Measurements from ENCODE around the gene EXOC3.

EXOC3 gene

DNA sequence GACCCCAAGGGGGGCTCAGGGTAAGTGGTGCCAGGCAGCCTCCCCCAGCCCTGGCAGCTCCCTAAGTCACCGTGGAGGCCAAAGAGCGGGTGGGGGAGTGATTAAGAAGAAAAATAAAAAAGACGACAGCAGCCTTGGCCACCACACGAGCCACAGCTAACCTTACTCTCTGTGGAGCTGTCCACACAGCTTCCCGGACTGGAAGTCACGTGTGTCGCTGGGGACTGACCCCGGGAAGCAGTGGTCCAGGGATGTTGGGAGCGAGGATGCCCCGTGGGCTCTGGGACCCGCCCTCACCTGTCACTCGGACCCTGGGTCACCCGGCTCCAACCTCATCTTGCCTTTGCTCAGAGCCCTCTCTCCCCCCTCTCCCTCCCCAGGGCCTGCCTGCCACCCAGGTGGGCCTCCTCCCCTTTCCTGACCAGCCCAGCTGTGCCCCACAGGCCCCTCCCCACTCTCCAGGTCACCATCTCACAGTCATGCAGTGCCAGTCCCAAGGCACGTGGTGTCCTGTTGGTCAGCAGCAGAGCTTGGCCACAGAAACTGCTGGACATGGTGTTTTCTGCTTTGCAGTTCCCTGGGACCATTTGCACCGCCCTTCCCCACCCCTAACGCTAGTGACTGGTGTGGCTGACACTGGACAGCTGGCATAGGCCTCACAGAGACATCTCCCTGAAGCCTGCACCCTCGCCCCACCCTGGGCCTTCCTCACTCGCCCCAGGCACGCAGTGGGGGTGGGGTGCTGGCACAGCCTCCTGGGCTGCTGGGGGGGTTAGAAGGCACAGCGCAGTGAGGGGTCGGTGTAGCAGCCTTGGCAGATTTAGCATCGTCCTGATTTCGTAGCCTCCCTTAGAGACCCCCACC, 9.8 kb upstream of the EXOC3 start:
- no peaks in the 10 kb centered on the region for H3K9me3 Mint-ChIP-seq
- H3K27me3 Mint-ChIP-seq: peaks cover 24 to 80% of the 10 kb centered on the region in 2 donors
- no peak overlapping the region for H3K4me3 Mint-ChIP-seq
- DNase-seq (no peak), ATAC-seq (replicated peaks) (no peak)
- H3K4me1 Mint-ChIP-seq (ENCODE audit: low read depth in 2 of 2): no peaks in the 10 kb centered on the region
- H3K27ac Mint-ChIP-seq: no peak overlapping the region
- peaks cover 4% of the 10 kb centered on the region for H3K36me3 Mint-ChIP-seq (ENCODE audit: insufficient read depth)

DNA sequence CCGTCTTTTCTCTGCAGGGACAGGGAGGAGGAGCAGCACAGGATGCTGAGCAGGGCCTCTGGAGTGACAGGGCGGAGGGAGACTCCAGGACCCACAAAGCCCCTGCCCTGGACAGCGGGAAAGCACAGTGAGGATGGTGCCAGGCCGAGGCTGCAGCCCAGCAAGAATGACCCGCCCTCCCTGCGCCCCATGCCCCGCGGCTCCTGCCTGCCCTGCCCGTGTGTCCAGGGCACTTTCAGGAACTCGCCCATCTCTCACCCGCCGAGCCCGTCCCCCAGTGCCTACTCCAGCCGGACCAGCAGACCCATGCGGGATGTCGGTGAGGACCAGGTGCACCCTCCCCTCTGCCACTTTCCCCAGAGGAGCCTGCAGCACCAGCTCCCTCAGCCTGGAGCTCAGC, 9.1 kb upstream of the EXOC3 start:
- Mint-ChIP-seq H3K27ac (no peak overlapping the region), H3K4me1 (ENCODE audit: low read depth in 2 of 2) (no peaks in the 10 kb centered on the region), H3K36me3 (ENCODE audit: insufficient read depth) (peaks cover 7% of the 10 kb centered on the region), H3K27me3 (peaks cover 24 to 78% of the 10 kb centered on the region in 2 donors), H3K9me3 (no peaks in the 10 kb centered on the region), H3K4me3 (no peak overlapping the region)
- DNase-seq (no peak), ATAC-seq (replicated peaks) (no peak)

DNA sequence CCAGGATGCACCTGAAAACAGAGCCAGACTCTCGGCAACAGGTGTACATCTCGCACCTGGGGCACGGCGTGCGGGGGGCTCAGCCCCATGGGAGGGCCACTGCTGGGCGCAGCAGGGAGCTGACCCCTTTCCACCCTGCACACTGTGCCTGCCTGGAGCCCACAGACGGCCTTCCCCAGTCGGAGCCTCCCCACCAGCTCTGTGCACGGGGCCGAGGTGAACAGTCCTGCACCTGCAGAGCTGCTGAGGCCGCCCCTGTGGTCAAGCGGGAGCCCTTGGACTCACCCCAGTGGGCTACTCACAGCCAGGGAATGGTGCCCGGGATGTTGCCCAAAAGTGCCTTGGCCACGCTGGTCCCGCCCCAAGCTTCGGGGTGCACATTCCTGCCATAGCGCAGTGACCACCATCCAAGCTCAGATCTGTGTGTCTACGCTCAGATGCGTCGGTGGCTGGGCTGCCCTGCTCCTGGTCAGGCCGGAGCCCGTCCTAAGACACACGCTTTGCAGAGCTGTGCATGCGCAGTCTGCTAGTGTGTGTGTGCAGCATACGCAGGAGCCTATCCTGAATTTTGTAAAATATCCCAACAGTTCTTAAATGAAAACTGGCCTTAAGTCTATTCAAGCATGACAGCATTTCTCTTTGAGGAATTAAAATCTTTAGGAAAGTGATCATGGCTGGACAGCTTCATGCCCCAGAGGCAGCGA, 8.4 kb upstream of the EXOC3 start:
- H3K4me1 Mint-ChIP-seq (ENCODE audit: low read depth in 2 of 2): no peaks in the 10 kb centered on the region
- H3K36me3 Mint-ChIP-seq (ENCODE audit: insufficient read depth): peaks cover 7% of the 10 kb centered on the region
- no peak for ATAC-seq (replicated peaks)

DNA sequence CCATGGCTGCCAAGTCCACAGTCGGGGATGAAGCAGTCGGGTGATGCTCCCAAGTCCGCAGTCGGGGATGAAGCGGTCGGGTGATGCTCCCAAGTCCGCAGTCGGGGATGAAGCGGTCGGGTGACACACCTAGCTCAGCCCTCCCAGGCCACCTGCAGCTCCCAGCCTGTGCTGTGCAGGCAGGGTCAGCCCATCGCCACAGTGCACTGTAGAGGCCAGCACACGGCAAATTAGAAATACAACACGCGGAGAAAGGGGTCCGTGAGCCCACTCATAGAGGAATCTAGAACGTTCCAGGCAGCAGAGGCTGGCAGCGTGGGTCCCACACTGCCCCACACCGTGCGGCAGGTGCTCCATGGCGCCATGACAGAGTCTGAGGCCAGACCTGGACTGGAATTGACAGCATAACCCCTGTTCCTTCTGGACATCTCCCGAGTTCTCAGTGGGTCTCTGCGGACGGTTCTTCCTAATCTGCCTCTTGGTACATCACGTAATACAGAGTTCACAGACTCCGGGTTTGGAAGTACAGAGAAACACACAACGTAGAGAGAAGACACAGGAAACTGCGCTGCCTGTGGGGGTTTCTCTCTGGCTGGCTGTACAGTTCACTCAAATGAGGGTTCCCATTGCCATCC, 7.7 kb upstream of the EXOC3 start:
- H3K27me3 Mint-ChIP-seq: peaks cover 24 to 69% of the 10 kb centered on the region in 2 donors
- peaks cover 7% of the 10 kb centered on the region for H3K36me3 Mint-ChIP-seq (ENCODE audit: insufficient read depth)
- DNase-seq (no peak), ATAC-seq (replicated peaks) (no peak)
- no peak overlapping the region for H3K27ac Mint-ChIP-seq
- H3K4me3 Mint-ChIP-seq: no peak overlapping the region
- no peaks in the 10 kb centered on the region for H3K9me3 Mint-ChIP-seq
- H3K4me1 Mint-ChIP-seq (ENCODE audit: low read depth in 2 of 2): no peaks in the 10 kb centered on the region

More for the DNA sequence above, 8.4 kb upstream of the EXOC3 start:
- Mint-ChIP-seq H3K4me3 (no peak overlapping the region), H3K27me3 (peaks cover 24 to 76% of the 10 kb centered on the region in 2 donors), H3K27ac (no peak overlapping the region), H3K9me3 (no peaks in the 10 kb centered on the region)
- DNase-seq: no peak

DNA sequence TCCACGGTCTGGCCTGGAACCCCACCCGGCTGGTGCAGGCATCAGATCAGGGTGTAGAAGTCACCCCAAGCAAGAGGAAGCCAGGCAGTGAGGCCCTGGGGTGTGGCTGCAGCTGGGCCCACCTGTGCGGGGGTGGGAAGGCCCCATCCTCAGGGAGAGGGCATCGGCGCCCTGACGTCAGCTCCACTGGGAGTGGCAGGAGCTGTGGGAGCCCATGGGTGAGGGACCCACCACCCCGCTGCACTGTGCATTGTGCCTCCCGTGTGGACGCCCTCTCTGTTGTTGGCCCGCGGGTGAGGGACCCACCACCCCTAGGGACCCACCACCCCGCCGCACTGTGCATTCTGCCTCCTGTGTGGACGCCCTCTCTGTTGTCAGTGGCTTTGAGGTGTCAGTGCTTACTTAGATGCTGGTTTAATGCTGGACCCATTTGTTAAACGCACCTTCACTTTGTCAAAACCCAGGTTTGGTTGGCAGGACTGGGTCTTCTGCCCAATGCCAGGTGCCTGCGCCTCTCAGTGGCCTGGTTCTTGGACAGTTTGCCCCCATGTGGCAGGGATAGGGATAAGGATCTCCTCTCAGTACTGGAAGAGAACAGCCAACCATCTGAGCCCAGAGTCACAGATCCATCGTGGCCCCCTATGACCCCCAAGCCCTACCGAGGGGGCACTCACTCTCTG, 6.9 kb upstream of the EXOC3 start:
- no peaks in the 10 kb centered on the region for H3K9me3 Mint-ChIP-seq
- H3K4me3 Mint-ChIP-seq: no peak overlapping the region
- H3K27me3 Mint-ChIP-seq: peaks cover 24 to 65% of the 10 kb centered on the region in 2 donors
- H3K27ac Mint-ChIP-seq: no peak overlapping the region
- H3K36me3 Mint-ChIP-seq (ENCODE audit: insufficient read depth): peaks cover 7% of the 10 kb centered on the region
- H3K4me1 Mint-ChIP-seq (ENCODE audit: low read depth in 2 of 2): no peaks in the 10 kb centered on the region
- ATAC-seq (replicated peaks): no peak
- DNase-seq: no peak

DNA sequence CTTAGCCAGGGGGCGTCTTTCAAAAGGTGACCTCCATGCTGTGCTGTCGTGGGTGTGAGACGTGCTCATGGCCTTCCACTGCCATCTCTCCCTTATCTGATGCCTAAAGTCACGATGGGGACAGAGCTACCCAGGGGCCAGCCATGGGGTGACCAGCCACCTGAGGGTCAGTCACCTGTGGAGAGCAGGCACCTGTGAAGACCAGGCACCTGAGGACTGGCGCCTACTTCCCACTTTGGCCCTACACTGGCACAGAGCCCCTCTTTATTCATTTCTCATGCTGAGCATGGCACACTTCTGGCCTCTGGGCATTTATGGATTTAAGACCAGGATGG, 6.4 kb upstream of the EXOC3 start:
- peaks cover 7% of the 10 kb centered on the region for H3K36me3 Mint-ChIP-seq (ENCODE audit: insufficient read depth)
- no peak for ATAC-seq (replicated peaks)
- no peak for DNase-seq
- H3K27me3 Mint-ChIP-seq: peaks cover 21 to 60% of the 10 kb centered on the region in 2 donors
- H3K27ac Mint-ChIP-seq: no peak overlapping the region
- no peaks in the 10 kb centered on the region for H3K9me3 Mint-ChIP-seq
- peaks cover 0 to 1% of the 10 kb centered on the region in 2 donors for H3K4me1 Mint-ChIP-seq (ENCODE audit: low read depth in 2 of 2)
- H3K4me3 Mint-ChIP-seq: no peak overlapping the region

DNA sequence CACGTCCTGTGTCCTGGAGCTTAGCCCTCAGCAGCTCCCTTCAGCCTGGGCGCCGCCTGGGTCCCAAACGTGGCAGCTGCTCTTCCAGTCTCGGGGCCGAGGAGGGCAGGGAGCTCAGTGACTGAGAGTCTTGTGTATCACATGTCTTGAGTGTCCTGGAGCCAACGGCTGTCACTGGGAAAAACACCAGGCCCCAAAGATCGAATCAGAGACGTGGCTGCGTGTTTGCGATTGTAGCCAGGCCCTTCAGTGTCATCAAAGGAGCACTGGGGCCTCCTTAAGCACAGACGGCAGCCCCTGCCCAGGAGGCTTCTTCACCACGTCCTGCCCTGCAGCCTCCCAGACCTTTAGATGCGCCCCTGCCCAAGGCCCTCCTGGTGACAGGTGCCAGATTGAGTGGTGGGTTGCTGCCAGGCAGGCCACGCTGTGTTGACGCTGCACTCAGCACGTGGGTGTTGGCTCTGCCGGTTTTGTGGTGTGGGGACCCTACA, 5.7 kb upstream of the EXOC3 start:
- Mint-ChIP-seq H3K27me3 (peaks cover 15 to 53% of the 10 kb centered on the region in 2 donors), H3K4me1 (ENCODE audit: low read depth in 2 of 2) (peaks cover 1 to 5% of the 10 kb centered on the region in 2 donors), H3K36me3 (ENCODE audit: insufficient read depth) (peaks cover 9% of the 10 kb centered on the region), H3K9me3 (no peaks in the 10 kb centered on the region), H3K27ac (no peak overlapping the region), H3K4me3 (no peak overlapping the region)
- ATAC-seq (replicated peaks) (no peak), DNase-seq (no peak)

DNA sequence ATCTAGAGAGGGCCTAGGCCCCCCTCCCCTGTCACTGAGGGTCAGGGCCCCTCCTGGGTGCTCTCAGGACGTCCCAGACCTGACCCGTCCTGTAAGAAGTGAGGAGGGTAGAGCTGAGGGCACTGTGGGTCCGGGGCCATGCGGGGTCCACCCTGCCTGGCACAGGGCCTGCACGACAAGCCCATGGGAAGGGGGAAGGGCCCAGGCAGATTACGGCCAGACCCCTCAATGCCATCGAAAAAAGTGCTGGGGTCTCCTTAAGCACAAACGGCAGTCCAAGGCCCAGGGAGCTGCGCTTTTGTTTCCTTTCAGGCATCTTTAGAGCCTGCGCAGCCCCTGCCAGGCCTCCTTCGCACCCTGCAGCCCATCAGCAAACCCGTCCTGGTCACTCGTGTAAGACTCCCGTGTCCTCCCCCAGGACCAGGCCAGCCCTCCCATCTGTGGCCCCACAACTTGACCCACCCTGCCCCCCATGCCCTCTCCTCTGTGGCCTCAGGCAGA, 4.4 kb upstream of the EXOC3 start:
- no peak for DNase-seq
- Mint-ChIP-seq H3K36me3 (ENCODE audit: insufficient read depth) (peaks cover 13% of the 10 kb centered on the region), H3K4me3 (no peak overlapping the region), H3K9me3 (no peaks in the 10 kb centered on the region), H3K4me1 (ENCODE audit: low read depth in 2 of 2) (peaks cover 7 to 11% of the 10 kb centered on the region in 2 donors), H3K27ac (no peak overlapping the region), H3K27me3 (peaks cover 8 to 41% of the 10 kb centered on the region in 2 donors)
- ATAC-seq (replicated peaks): no peak

DNA sequence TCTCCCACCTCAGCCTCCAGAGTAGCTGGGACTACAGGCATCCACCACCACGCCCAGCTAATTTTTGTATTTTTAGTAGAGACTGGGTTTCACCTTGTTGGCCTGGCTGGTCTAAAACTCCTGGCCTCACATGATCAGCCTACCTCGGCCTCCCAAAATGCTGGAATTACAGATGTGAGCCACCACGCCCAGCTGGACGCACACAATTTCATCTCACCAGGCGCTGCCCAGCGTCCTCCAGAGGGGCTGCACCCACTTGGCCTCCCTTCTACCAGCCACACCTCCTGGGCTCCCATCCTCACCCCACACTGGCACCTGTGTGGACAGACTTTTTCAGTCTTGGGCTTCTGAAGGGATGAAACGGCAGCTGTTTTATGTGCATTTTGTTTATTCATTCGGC, 3.8 kb upstream of the EXOC3 start:
- Mint-ChIP-seq H3K27me3 (peaks cover 6 to 34% of the 10 kb centered on the region in 2 donors), H3K4me3 (no peak overlapping the region), H3K4me1 (ENCODE audit: low read depth in 2 of 2) (peaks cover 10 to 15% of the 10 kb centered on the region in 2 donors), H3K9me3 (no peaks in the 10 kb centered on the region), H3K27ac (no peak overlapping the region), H3K36me3 (ENCODE audit: insufficient read depth) (peaks cover 18% of the 10 kb centered on the region)
- ATAC-seq (replicated peaks) (no peak), DNase-seq (no peak)

DNA sequence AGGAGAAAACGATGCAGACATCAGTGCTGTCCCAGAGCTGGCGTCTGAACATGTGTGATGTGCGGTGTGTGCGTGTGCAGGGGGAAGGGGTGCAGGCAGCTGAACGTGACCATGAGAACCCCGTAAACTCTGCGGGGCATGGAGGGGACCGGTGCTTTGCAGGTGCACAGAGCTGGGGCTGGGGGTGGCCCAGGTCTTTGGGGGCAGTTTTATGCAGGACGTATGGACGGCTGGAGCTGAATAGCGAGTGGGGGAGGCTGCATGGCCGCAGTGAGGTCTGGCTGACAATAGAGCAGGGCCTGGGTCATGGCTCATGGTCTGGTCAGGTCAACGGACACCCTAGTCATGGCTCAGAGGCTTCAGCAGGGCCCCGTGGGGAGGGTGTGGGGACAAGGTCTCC, 3.3 kb upstream of the EXOC3 start:
- peaks cover 20% of the 10 kb centered on the region for H3K36me3 Mint-ChIP-seq (ENCODE audit: insufficient read depth)
- no peak overlapping the region for H3K27ac Mint-ChIP-seq
- H3K4me3 Mint-ChIP-seq: no peak overlapping the region

DNA sequence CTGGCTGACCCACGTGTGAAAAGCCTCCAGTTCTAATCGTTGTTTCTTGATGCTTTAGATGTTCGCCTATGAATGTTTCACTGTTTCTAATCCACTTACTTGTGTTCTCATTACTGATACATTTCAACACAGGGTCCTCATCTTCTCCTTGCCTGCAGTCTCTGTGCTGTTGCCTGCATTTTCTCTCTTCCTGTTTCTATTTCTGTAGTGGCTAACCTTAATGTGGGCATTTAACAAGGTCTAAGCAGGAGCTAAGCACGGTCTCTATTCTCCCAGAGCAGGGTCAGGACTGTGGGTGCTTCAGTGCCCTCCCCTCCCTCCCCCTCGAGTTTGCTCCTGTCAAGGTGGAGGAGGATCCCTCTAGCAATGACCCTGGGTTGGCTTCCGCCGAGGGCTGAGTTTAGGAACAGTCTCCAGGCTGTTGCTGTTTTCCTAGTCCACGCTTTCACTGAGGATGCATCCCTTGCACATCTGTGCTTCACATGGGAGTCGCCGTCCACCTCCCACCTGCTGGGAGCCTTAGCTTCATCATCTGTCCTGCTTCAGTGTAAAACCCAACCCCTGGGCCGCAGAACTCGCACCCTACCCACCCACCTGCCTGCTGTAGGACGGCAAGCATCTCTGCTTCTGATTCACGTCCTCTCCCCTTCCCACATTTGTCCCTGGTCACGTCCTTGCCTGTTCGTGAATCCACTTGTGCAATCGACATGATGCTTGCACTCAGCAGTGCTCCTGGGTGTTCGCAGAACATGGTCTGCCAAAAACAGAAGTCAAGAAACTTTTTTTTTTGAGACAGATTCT, 2.4 kb upstream of the EXOC3 start:
- Mint-ChIP-seq H3K4me3 (no peak overlapping the region), H3K27ac (no peak overlapping the region), H3K27me3 (peaks cover 6 to 20% of the 10 kb centered on the region in 2 donors), H3K9me3 (no peaks in the 10 kb centered on the region), H3K4me1 (ENCODE audit: low read depth in 2 of 2) (peaks cover 20 to 24% of the 10 kb centered on the region in 2 donors), H3K36me3 (ENCODE audit: insufficient read depth) (peaks cover 24% of the 10 kb centered on the region)
- ATAC-seq (replicated peaks): no peak
- no peak for DNase-seq

More for the DNA sequence above, 3.3 kb upstream of the EXOC3 start:
- H3K9me3 Mint-ChIP-seq: no peaks in the 10 kb centered on the region
- peaks cover 6 to 30% of the 10 kb centered on the region in 2 donors for H3K27me3 Mint-ChIP-seq
- ATAC-seq (replicated peaks): no peak
- peaks cover 15 to 20% of the 10 kb centered on the region in 2 donors for H3K4me1 Mint-ChIP-seq (ENCODE audit: low read depth in 2 of 2)
- no peak for DNase-seq

DNA sequence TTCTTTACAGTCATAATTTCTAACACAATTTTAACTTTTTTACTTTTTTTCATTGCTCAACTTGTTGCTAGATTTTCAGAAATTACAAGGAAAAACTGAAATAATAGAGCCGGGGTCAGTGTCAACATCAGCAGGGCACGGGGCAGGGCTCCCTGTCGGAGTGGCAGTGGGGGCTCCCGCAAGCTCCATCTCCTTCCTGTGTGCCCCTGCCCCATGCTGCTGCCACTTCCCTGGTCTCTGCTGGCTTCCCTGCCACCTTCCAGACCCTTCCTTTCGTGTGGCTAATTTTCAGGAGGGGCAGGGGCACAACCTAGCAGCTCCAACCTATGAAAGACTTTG, 1.0 kb upstream of the EXOC3 start:
- Mint-ChIP-seq H3K4me1 (ENCODE audit: low read depth in 2 of 2) (peaks cover 26 to 32% of the 10 kb centered on the region in 2 donors), H3K27me3 (peaks cover 1 to 6% of the 10 kb centered on the region in 2 donors), H3K4me3 (peak overlapping the region; percentile 91 to 98)

More for the DNA sequence above, 1.0 kb upstream of the EXOC3 start:
- ATAC-seq (replicated peaks) (no peak), DNase-seq (no peak)
- Mint-ChIP-seq H3K9me3 (no peaks in the 10 kb centered on the region), H3K27ac (peak overlapping the region in 1 of 2 donors; percentile 97), H3K36me3 (ENCODE audit: insufficient read depth) (peaks cover 31% of the 10 kb centered on the region)
